HPDE6-E6E7 (cell line): ENCODE results near the gene FBXL19.
A peak's percentile ranks its signal among the peaks of the same experiment; 100 is the strongest.

Experiments used
- DNase-seq: peaks from one replicate; pipeline ENCODE4 v3.0.0; 2011; ENCODE audit warnings: missing footprints; ENCODE audit errors: extremely low spot score

Gene FBXL19

DNA sequence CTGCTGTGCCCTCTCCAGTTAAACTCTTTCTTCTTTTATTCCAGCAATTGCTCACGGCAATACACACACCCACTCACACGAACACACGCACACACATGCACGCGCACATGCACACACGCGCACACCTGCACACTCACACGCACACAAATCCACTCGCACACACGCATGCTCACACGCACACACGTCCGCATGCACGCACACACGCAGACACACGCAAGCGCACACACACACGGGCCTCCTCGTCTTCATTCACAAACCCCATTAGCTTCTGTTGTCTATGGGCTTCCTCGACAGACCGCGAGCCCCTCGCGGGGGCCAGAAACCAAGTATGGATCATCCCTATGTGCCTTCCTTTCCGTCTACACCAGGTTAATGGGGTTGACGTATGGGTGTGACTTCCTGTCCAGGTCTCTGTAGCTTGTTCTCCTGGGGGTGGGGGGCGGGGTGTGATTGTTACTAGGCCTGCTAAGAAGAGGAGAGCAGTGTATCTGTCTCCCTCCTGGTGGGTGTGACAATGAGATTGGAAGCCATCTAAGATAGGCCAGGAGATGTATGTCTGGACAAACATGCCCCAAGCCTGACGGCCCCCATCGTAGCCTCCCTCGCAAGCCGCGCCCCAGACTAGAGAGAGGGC lies 27.6 kb upstream of the FBXL19 start:
- DNase-seq = peak; percentile 40

DNA sequence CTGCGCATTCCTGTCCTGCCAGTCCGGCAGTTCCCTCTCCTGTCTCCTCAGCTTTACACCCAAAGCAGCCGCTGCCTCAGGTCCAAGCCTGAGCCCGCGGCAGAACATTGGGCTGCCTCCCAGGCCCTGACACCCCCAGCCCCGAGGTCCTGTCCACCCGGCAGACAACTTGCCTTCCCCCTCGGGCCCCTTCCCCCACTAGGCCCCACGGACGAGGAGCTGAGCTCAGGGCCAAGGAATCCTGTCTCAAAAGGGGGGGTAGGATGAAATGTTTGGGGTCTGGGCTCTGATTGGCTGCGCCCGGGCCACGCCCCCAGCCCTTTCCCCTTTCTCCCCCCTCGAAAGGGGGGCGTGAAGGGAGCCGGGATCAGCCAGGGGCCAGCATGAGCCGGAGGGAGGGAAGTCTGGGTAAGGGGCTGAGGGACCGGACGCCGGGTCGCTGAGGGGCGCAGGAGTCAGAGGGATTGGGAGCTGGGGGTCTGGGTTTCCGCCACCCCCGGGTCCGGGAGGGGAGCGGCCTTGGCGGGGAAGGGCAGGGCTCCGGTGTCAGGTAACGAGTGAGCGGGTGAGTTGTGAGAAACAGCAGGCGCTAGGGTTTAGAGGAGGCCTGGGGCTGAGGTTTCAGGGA lies 27.0 kb upstream of the FBXL19 start, which contains the start of gene CTF1:
Gene CTF1, plus strand, starts transcription at position 354 of the 628 bp plus-strand sequence. Its CDS starts 30 bp downstream, at position 384.
- peak; percentile 72 for DNase-seq

DNA sequence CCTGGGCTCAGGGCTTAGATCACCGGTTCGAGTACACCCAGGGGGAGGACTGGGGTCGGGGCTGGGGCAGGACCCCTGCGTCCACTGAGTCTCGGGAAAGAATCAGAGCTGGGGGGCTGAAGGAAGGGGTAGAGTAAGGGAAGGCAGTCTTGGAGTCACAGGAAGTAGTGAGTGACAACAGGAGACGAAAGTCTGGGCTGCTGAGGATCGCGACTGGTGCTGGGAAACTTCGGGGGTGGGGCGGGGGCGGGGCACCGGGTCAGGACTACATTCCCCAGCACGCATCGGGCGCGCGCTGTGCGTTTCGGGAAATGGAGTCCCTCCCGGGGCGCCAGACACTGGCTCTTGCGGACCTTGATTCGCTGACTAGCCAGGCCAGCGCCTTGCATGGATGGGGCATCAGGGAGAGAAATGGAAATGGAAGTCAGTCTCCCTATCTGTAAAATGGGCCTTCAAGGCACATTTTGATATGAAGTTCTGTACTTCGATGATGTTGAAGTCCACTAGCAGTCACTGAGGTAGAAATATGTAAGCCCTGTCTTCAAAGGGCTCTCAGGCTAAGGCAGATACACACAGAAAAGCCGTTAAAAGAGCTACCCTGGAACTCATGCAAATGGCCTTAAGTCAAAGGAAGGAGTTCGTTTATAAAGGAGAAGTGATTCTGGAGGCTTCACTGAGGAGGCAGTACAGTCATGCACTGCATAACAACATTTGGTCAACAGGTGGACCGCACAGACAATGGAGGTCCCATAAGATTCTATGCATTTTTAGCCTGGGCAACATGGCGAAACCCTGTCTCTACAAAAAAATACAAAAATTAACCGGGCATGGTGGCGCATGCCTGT lies 26.3 kb upstream of the FBXL19 start:
- DNase-seq = peak; percentile 87

DNA sequence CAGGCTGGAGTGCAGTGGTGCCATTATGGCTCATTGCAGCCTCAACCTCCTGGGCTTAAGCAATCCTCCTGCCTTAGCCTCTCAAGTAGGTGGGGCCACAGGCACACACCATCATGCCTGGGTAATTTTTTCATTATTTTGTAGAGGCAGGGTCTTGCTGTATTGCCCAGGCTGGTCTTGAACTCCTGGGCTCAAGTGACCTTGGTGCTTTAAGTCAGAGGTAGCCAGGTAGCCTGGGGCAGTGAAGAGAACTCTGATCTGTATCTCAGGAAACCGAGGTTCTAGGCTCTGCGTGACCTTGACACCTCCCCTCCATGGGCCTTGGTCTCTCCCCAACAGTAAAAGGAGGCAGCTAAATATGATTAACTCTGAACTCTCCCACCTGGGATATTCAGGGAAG lies 23.6 kb upstream of the FBXL19 start:
- DNase-seq = no peak

DNA sequence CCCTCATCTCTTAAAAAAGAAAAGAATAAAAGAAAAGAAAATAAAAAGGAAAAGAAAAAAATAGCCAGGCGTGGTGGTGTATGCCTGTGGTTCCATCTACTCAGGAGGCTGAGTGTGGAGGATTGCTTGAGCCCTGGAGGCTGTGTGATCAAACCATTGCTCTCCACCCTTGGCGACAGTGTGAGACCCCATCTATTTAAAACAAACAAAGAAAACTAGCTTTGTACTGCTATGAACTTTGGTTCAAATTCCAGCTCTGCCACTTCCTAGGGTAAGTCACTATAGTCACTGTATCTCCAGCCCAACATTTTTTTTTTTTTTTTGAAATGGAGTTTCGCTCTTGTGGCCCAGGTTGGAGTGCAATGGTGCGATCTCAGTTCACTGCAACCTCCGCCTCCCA lies 22.8 kb upstream of the FBXL19 start:
- no peak for DNase-seq

DNA sequence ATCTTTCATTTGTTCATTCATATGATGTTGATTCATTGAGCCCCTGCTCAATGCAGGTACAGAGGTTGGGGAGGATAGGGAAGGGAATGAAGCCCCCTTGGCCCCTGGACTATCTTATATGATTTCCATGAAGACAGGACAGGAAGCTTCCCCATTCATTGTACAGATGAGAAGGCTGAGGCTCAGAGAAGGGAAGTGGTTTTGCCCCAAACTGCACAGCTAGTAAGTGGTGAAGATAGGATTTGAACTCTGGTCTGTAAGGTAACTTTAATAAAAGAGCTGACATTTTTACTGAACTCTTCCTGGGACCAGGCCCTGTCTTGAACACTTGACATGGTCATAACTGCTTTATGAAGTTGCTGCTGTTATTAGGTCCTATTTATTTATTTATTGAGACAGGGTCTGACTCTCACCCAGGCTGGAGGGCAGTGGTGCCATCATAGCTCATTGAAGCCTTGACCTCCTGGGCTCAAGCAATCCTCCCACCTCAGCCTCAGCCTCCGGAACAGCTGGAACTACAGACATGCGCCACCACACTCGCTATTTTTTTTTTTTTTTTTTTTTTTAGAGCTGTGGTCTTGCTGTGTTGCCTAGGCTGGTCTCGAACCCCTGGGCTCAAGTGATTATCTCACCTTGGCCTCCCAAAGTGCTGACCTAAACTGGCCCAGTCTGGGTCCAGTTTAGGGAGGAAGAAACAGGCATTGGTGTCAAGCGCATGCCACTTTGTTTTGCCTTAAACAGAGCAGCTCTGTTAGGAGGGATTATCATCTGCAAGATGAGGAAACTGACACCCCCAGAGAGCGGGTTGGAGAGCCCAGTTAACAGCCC lies 22.0 kb upstream of the FBXL19 start:
- DNase-seq = no peak

DNA sequence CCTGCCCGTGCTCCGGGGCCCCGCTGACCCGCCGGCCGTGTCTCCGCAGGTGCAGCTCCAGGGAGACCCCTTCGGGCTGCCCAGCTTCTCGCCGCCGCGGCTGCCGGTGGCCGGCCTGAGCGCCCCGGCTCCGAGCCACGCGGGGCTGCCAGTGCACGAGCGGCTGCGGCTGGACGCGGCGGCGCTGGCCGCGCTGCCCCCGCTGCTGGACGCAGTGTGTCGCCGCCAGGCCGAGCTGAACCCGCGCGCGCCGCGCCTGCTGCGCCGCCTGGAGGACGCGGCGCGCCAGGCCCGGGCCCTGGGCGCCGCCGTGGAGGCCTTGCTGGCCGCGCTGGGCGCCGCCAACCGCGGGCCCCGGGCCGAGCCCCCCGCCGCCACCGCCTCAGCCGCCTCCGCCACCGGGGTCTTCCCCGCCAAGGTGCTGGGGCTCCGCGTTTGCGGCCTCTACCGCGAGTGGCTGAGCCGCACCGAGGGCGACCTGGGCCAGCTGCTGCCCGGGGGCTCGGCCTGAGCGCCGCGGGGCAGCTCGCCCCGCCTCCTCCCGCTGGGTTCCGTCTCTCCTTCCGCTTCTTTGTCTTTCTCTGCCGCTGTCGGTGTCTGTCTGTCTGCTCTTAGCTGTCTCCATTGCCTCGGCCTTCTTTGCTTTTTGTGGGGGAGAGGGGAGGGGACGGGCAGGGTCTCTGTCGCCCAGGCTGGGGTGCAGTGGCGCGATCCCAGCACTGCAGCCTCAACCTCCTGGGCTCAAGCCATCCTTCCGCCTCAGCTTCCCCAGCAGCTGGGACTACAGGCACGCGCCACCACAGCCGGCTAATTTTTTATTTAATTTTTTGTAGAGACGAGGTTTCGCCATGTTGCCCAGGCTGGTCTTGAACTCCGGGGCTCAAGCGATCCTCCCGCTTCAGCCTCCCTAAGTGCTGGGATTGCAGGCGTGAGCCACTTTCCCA lies 21.1 kb upstream of the FBXL19 start:
- DNase-seq = peak; percentile 64

DNA sequence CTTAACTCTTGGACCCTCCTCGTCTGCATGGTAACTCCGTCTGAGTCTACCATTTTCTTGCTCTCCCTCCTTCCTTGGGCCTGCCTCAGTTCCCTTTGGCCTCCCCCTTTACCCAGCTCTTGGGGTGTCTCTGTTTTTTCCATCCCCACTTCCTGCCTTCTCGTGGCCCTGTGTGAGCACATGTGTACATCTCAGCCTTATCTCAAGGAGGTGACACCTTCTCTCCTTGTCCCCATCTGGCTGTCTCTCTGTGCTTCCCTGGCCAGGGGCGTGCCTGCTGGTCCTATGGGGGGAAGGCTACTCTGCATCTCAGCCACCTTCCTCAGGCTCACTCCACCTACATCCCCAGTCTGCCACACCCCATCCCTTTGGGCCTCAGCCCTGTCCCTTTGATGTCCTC lies 20.4 kb upstream of the FBXL19 start:
- DNase-seq = no peak

DNA sequence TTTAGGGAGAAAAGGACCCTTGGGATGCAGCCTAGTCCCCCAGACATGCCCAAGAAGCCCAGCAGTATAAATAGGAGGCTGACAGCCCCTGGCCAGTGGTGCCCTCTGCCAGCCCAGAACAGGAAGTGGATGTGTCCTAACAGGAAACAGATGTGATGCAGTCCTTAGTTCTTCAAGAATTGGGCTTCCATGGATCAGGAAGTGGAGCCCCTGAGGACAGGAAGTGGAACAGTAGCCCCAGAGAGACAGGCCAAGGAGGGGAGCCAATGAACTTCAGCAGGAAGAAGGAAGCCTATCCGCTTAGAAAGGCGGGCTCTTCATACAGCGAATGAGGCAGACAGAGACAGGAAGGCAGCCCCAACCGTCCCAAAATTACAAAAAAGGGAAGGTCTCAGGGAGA lies 19.8 kb upstream of the FBXL19 start:
- DNase-seq = no peak

DNA sequence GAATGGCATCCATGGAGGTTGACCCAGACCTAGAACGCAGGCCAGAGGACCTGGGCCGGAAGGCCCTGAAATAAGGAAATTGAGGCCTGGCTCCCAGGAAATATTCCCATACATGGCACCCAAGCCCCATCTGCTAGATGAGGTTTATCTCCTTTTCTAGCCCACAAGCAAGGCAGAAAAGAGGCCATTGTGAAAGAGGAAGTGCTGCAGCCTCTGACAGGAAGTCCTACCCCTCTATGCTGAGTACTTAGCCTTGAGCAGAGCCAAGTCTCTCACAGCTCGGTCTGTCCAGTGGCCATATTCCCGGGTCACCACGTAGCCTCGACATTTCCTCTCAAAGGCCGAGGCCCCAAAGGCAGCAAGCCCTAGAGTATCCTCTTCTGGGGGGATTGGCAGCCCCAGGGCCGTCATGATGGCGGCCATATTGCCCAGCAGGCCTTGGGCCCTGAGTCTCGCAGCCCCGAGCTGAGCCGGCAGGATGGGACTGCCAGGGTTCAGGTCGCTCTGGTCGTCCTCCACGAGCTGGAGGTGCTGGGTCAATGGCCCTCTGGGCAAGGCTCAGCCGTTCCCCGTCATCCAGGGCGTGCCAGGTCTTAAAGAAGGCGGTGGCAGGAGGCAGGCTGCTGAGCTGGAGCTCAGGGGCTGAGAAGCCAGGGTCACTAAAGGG lies 19.1 kb upstream of the FBXL19 start:
- DNase-seq = no peak

DNA sequence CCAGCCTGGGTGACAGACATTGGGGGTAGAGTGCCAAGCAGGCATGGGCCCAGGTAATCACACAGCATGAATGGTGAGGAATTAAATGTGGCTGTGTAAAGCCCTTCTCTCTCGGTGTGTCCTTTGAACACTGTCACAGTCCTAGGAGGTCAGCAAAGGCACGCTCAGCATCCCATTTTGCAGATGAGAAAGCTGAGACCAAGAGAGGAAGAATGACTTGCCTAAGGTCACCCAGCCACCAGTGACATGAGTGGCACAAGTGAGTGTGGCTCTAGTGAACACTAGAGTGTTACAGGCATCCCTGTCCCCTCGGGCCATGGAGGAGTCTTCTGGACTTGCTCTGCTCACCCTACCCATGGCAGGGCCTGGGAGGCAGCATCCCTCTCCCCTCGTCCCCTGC lies 16.3 kb upstream of the FBXL19 start:
- no peak for DNase-seq

DNA sequence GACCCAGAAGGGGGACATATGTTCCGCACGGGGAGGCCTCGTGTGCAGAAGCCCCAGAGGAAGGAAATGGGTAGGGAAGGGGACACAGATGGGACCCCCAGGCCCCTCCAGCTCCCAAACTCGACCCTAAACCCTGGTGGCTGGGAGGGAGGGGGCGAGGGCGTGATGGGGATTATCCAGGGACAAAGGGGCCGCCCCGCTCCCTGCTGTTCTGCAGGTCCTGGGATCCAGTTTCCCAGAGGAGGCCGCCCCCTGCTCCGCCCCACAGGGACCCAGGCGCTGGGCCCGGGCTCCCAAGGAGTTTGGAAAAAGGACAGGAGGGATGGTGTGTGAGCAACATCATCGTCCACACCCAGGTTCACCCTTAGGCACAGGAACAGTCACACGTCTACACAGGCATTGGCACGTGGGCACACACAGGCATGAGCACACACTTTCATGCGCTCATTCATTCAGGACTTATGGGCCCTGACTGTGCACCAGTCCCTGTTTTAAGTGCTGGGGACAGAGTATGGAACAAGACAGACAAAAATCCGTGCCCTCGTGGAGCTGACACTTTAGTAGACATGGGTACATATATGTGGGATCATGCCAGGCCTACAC lies 12.8 kb upstream of the FBXL19 start:
- no peak for DNase-seq

DNA sequence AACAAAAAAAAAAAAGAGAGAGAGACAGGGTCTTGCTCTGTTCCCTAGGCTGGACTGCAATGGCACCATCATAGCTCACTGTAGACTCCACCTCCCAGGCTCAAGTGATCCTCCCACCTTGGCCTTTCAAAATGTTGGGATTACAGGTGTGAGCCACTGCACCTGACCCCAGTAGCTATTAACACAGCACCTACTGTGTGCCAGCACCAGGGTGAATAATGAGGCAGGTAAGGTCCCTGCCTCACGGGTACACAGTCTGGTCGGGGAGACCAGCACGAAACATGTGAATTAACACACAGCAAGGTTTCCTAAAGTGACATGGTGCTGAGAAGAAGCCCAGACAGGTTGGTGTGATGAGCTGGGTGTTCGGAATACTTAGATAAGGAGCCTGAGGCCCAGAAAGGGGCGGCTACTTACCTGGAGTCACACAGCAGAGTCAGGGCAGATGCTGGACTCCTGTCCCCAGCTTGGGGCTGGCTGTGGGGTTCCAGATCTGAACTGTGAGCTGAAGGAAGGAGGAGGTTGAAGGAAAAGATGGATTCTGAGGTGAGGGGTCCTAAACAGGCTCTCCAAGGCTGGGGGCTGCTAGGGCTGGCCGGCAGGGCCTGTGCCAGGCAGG lies 10.5 kb upstream of the FBXL19 start:
- no peak for DNase-seq

DNA sequence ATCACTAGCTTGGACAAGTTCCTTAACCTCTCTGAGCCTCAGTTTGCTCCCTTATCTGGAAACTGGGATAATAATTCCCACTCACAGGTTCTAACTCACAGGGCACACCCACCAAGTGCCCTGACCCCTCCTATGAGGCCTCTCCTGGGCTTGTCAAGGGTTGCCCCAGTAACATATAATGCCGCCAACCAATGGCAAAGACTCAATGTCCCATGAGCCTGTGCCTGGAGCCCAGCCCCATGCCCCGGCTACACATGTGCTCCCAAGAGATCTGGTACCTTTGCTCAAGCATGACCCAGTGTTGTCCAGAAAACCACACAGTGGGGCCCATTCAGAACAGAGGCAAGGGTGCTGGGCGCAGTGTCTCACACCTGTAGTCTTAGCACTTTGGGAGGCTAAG lies 8.5 kb upstream of the FBXL19 start:
- DNase-seq = no peak

DNA sequence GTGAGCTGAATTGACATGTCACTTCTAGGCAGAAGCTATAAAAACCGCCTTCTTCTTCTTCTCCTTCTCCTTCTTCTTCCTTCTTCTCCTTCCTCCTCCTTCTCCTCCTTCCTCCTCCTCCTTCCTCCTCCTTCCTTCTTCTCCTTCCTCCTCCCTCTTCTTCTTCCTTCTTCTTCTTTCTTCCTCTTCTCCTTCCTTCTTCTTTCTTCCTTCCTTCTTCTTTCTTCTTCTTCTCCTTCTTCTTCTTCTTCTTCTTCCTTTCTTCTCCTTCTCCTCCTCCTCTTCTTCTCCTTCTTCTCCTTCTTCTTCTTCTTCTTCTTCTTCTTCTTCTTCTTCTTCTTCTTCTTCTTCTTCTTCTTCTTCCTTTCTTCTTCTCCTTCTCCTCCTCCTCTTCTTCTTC lies 4.8 kb upstream of the FBXL19 start:
- no peak for DNase-seq

DNA sequence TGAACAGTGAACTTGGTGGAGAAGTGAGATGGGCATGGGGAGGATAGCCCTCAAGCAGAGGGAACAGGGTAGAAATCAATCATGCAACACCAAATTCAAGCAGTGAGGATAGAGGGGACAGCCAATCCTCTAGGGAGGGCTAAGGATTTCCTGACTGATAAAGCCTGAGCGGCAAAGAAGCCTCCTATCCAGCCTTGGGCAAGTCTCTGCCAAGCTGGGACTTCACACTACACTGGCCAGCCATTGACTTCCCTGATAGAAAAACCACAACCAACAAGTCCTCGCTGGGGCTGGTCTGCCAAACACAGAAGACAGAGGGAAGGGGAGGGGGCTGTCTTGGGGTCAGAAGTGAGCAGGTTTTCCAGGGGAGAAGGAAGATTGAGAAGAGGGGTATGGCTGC lies 2.5 kb upstream of the FBXL19 start:
- no peak for DNase-seq

DNA sequence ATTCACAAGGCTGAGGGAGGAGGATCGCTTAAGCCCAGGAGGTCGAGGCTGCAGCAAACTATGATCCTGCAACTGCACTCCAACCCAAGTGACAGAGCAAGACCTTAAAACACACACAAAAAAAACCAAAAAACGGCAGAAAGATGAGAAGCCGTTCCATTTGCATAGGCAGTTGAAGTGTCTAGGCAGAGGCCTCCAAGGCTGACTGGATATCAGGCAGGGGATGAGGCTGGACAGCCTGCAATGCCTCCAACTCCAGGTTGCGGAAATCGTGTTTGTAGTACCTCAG lies 2.0 kb upstream of the FBXL19 start:
- no peak for DNase-seq

DNA sequence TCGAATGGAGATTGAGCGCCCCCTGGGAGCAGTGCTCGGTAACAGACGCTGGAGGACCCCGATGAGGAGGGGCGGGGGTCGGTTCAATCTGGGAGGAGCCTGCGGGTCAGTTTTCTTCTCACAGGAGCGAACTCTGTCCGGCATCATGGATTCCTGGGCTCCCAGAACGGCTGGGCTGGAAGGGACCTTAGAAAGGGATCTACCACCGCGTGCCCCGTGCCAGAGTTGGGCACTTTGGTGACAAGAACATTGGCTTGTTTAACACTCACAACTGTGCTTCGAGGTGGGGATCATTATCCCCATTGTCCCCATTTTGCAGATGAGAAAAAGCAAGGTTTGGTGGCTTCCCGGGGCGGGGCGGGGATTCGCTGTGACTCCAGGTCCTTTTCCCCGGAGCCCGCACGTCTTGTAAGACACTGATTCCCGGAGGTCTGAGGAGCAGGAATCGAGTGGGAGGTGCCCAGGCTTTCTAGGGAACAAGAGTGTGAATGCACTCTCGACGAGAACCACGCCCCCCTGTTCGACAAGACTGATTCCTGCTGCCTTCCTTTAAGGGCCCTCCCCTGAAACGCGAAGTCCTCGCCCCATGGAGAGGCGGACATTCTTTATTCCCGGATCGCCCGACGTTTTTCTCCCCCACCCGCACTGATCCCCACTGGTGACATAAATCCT lies 1.5 kb upstream of the FBXL19 start:
- DNase-seq = peak; percentile 87

DNA sequence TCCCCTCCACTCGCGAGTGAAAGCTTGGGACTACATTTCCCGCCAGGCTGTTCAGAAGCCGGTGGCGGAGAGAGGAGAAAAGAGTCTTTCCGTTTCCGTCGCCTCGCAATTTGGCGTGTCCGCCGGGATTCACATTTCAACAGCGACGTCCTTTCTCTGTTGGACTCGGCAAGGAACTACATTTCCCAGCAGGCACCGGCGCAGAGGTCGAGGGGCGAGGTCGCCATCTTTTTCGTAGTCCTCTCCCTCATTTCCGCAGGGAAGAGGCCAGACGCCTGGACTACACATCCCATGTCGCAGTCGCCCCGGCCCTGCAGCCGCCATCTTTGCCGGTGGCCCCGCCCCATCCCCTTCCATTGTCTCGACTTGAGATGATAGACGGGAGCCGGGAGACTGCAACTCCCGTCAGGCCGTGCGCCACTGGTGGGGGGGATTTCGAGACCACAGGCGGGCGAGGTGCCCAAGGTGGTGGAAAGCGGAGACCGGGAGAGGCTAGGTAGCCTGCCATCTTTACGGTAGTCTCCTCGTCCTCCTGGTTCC lies 882 bp upstream of the FBXL19 start:
- peak; percentile 97 for DNase-seq
